Activated CD4-positive, alpha-beta T cell treated with anti-CD3 and anti-CD28 coated beads, Interleukin-2, Interleukin-6, amounts not matched to agents 100 ng/mL and 50 ng/mL, durations not matched to agents 16 hours and 8 hours (primary cell): ENCODE data around the gene AHDC1.
A peak's percentile ranks its signal among the peaks of the same experiment; 100 is the strongest.

ENCODE experiments used
- DNase-seq: peaks from one replicate; pipeline ENCODE4 v3.0.0-alpha.2; 2020

Gene AHDC1

DNA sequence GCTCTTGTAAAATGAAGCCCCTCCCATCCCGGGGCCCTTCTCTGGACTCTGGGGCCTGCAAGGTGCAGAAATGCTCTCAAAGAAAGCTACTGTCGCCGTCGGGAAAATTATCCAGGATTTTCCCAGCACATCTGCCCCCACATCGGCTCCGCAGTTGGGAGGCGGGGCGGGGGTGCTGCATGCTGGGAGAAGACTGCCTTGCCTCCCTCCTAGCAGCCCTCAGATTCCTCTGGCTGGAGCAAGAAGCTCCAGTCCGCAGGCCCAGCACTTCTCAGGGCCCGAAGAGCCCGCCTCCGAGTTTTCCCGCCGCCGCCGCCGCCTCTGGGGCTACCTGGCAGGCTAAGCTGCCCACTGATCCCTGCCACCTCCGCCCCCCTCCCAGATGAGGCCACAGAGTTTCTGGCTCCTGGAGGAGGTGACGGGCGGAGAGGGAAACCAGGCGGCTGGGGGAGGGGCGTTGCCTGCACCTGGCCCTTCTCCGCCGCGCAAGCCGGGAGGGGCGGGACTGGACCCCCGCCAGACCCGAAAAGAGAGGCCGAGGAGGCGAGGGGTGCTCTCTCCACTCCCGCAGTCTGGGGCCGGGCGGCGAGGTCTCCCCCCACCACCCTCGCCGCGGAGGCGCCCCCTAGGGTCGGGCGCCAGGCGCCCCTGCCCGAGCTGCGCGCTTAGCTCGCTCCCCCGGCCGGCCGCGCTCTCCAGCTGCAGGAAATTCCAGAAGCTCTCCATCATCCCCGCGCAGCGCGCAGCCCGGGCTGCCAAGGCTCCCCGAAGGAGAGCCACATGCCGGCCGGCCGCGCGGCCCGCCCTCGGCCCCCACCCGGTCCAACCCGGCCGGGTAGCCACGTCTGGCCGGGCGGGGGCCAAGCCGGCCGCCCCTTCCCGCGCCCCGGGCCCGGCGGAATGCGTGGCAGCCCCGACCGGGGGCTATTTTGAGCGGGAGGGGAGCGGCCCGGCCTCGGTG is 28.8 kb downstream of the AHDC1 start:
- DNase-seq: no peak

DNA sequence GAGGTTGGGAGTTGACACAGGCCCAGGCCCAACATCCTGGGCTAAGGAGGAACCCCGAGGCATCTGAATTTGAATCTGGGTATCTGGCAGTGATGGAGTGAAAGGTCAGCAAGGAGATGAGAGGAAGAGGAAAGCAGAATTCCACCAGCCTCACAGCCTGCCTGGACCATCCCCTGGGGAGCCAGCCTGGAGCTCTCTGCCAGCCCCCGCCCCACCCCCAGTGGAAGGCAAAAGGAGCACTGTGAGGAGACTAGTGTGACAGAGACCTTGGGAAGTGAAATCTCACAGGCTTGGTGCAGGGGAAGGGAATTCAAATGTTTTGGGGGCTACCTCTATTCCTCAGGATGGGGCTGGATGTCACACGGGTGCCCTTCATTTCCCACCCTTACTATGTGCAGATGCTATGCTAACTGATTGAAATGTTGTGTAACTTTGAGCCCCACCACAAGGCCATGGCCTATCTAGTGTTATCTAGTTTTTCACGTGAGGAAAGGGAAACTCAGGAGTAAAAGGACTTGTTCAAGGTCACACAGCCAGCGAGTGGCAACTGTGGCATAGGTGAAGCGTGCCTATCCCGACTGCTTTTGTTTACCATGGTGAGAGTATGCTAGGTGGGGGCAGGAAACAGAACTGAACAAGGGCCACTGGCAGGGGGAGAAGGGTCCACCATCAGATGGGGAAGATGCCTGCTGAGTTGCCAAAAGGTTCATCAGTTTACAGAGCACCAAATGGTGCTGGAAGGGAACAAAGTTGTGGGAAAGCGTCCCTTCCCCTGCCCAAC is 29.8 kb downstream of the AHDC1 start:
- no peak for DNase-seq

DNA sequence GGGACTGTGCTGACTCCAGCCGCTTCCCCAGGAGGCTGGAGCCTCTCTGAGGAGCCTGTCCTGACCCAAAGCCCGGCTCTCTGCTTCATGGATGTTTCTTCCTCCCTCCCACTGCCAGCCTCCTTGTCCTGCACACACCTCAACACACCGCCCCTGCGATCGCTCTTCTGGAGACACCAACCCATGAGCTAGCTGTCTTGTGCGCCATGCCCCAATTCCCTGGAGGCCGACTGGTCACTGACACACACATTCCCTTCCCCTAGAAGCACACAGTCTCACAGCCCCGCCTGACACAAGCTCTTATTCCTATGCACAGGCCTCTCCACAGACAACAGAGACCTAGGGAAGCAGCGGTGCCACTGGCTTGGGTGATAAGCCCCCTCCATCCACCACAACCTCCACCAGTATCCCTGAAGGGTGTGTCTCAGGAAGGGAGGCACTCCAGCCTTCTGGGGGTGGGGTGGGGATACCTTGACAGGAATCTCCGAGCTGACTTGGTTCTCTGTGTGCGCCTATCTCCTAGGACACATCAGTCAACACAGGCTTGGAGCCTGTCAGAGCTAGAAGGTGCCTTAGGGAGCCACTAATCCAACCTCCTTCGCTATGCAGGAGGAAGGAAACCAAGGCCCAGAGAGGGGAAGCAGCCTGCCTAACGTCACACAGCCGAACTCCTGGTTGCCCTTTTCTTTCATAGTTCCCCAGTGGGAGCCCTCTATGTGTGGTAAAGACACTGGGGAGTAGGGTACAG is 31.1 kb downstream of the AHDC1 start:
- no peak for DNase-seq

DNA sequence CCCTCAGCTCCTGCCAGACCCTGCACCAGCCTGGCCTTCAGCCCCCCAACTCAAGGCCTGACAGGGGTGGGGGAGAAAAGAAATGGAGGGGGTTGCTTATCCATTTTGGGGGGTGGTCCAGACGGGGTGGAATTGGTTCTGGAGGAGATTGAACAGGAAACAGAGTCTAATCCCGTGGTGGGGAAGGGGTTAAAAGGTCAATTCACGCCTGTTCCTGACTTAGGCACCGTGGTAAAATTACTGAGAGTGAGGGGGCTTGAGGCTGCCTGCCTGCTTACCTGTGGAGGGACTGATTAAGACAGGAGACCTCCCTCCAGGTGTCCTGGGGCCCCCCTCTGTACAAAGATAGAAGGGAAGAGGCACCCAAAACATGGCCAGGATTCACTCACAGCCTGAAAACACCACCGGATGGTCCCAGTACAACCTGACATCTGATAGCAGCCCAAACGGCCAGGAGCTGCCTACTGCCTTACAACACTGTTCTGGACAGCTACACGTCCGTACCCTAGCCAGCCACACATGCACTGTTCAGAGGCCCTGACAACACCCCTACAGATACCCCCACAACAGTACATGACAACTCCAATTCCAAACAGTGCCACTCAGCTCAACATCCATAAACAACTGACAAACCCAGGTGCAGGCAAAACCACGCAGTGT is 31.8 kb downstream of the AHDC1 start:
- no peak for DNase-seq

DNA sequence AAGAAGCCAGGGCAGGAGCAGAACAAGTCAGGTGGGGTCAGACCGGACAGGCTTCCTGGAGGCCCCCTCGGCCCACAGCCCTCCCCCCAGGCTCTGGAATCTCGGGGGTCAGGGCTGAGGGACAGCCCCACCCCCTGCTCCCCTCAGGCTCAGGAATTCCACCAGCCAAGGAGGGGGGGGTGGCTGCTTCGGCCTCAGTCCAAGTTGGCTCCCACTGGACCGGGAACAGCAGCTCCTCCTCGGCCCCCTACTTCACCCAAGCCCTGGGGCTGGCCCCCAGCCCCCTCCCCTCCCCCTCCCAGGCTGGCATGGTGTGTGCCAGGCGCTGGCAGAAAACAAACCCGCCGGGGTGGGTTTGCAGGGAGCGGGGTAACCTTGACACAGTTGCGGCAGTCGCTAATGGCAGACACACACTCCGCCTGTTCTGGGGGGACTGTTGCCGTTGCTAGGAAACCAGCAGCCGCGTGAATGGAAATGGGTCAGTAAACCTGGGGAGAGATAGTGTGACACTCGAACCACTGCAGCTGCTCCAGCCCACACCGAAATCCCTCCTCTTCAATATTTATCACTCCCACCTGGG is 32.4 kb downstream of the AHDC1 start:
- no peak for DNase-seq

DNA sequence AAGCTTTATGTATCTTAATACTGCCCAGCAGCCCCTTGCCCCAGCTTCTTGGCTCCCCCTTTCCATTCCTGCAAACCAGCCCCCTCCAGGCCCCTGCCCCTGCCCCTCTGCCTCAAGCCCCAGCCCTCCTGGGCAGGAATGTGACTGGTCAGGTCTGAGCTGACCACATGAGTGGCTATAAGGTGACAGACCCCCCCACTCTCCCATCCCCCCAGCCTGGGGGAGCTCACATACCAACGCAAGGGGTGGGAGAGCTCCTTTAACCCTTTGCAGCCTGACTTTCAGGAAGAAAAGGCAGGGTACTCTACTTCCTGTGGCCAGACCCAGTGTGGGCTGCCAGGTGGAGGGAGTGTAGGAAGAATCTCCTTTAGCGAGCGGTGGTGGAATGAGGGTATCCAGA is 33.2 kb downstream of the AHDC1 start:
- DNase-seq: no peak

DNA sequence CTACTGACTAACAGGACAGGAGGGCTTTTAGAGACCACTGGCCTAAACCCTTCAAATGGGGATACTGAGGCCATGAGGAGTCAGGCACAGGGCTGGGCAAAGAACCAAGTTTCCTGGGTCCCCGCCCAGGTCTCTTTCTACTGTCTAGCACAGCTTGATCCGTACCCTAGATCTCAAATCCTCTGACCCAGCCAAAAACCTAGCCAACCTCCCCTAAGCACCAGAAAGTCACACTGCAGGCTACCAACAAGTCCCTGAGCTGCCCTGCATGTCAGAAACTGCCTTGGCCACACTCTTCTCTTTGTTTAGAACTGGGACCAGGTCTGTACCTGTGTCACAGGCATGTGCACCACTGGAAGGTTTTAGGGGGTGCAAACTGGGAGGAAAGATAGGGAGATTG is 33.6 kb downstream of the AHDC1 start:
- DNase-seq: no peak

DNA sequence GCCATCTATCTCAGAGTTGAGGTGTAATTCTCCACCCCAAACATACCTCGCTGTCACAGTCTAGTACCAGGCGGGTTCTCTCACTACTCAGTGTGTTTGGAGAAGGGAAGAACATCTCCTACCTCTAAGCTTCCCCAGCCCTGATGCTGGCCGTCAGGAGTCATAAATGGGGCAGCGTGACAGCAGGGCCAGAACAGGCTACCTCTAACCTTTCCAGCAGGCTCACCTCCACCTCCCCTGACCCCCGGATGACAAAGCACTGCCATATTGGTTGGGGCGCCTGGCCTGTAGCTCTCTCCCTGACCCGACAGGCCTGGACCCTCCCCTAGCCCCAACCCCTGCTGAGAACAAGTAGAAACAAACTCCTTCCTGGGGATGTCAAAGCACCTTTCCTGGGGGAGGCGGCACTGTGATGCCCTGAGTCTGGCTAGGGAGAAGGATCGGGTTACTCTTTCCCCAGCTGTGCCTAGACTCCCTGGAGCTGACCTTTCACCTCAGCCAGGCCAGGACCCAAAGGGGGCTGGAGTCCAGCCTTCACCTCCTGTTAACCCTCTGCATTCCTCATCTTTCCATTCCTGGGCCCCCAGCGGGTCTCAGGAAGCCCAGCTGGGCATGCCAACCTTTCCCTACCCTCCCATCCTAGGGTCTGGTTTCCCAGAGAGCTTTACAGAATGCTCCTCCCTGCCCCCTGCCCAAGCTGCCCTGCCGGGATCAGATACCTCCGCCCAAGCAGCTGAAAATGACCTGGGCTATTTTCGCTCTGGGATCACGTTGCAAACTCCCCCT is 34.2 kb downstream of the AHDC1 start:
- no peak for DNase-seq

DNA sequence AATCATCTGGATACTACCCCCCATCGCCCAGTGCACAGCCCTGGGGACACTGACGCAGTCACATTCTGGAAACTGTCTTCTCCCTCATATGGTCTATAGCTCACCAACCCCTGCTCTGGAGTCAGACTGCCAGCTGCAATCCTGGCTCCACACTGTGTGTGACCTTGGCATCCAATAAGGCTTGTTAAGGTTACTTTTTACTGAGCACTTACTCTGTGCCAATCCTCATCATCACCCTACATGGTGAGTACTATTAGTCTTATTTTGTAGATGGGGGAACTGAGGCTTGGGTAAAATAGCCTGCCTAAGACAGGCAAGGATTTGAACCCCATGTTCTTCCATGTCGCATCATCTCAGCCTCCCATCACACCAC is 34.9 kb downstream of the AHDC1 start:
- DNase-seq: no peak

DNA sequence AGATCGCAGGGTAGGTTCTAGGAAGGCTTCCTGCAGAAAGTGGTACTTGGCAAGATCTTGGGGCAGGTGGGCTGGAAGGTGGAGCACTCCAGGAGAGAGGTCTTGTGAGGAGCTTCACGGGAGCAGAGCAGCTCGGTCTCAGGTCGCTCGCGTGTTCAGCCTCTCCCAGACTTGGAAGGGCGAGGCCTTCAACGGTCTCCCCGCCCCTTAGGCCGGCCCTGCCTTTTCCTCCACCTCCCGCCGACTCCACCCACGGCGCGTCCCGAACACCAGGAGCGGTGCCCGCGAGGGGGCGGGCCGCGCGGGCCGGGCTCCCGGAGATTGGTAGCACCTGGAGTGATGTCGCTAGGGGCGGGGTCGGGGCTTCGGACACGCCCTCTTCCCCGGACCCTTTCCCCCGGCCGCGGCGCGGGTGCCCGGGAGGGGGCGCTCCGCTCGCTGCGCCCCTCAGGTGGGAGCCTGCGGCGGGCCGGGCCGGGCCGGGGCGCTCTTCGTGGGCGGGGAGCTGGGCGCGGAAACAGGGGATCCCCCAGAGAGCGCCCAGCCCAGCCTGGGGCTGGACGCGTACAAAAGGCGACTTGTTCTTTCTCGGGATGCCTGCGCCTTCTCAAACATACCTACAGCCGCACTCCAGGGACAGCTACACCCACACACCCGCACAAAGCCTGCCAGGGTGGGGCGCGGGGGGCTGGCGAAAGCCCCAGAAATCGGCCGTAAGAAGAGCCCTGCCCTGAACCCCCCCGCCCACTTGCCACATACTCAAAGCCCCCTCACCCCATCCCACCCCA is 35.5 kb downstream of the AHDC1 start:
- peak; percentile 97 for DNase-seq

DNA sequence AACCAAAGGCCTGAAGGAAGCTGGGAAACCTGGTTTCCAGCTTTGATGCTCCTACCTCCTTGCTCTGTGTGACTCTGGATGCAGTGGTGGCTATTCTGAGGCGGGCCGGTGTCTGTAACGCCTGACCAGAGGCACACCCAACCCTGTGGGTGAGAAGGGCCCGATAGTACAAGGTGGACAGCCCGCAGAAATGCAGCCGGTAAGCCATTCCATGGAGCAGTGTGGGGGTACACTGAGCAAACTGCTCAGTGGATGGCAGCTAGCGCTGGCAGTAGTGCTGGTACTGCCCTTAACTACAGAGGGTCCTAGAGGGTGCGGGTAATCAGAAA is 36.0 kb downstream of the AHDC1 start:
- no peak for DNase-seq

DNA sequence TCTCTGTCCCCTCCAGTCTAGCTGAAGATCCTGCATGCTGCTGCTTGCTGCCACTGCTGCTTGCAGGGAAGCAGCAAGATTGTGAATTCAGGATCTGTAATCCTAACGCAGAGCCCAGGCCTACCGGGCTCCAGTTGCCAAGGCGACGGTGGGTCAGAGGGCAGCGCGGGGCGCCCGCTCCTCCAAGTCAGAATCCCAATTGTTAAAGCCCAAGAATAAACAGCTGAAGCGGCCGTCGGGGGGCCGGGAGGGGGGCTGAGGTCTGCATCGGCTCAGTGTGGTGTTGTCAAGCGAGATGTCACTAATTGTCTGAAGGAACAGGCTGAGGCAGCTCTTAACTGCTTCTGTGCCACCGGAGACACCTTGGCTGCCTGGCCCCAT is 36.8 kb downstream of the AHDC1 start:
- DNase-seq: no peak

DNA sequence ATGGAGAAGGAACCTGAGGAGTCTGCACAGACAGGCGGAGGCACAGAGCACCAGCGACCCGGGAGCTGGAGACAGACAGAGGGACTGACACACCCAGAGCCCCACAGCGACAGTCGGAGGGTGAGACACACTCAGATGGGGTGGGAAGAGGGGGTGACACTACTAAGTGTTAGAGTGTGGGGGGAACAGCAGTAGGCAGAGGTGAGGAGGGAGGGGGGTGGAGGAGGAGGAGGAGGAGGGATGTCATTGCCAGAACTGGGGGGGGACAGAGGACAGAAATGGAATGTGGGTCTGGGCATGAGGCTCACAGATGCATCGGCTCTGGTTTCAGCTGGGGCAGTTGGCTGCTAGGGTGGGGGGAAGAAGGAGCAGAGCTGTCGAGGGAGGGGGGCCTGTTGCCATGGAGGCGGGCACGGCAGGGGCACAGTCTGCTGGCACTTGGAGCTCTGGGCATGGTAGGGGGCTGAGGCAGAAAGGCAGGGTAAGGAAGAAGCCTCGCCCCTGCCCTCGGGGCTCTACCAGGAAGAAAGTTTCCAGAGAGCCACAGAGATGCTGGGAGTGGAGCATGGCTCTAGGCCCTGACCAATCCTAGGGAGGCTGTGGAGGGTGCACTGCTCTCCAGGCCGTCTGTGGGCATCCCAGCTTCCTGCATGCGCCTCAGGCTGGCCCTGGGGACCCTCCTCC is 37.3 kb downstream of the AHDC1 start:
- no peak for DNase-seq

DNA sequence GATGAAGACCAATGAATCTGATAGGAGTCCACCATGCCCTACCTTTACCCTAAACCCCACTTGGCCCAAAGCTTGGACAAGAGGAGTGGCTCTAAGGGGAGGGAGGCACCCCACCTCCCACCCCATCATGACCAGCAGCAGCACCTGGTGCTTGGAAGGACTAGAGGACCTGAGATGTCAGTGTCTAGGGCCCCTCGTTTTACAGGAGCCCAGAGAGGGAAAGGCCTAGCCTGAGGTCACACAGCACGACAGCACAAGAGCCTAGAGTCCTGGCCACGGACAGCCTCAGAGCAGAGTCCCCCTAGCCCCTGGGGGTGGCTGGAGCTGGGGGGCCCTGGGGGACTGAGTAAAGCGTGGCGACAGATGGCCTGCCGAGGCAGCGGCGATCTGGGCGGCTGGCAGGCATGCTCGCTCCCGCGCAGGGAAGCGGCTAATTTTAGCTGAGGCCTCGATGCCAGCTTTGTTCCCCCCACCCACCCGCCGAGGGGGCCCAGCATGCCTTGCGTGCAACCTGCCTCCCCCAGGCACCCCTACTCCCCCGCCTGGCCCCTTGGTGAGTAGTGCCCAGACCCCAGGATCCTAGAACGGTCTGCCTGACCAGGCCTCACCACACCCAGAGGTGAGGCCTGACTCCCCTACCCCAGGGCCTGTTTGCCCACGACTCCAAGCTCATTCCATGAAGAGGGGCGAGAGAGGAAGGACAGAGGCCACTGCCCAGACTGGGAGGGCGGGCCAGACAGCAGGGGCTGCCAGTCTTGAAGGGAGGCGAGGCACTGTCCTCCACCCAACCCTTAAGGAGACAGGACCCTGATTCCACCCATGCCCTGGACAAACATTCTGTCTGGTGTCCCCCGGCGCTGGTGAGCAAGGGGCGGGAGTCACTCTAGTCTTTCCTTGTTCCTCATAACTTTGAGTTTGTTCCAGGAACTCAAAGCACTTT is 39.0 kb downstream of the AHDC1 start:
- no peak for DNase-seq

DNA sequence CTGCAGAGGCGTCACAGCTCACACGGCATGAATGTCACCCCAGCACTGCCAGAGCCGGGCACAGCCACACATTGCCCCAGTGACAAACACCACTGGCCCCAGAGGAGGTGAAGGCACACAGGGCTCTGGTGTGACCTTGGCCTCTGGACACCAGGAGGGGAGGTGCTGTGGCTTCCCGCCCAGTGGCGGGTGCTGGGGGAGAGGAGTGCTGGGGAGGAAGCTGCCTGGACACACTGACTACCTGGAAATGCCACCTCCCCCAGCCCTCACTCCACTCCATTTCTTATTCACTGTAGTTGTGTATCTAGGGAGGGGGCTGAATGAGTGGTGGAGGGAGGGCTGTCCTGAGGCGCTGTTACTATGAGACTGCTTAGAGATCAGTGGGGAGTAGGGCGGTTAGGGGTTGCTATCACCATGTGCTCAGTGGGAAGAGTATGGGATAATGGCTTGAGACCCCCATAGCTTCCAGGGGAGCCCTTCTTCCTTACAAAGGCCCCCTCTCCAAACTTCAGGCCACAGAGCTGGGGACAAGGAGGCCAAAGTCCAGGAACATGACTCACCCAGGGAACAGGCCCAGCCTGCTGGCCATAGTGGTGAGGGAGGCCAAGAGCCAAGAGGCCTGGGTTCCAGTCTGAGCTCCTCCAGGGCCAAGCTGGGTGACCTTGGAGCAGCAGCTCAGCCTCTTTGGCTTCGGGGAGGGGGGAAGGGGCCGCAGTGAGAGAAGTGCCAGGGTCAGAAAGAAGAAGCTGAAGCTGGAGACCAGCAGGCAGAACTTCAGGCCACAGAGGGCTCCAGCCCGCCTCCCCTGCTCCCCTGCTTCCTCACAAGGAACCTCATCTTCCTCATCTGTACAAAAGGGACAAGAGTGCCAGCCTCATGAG is 40.1 kb downstream of the AHDC1 start:
- DNase-seq: no peak

DNA sequence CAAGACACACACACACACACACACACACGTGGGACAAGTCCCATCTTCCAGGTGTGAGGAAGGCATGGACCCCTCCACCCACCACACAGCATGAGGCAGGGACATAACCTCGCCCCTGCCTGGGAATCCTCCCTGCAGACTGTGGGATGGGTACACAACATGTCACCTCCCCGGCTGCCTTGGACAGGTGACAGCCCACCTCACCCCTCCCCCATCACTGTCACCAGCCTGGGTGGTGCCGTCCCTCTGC is 40.7 kb downstream of the AHDC1 start:
- DNase-seq: no peak

DNA sequence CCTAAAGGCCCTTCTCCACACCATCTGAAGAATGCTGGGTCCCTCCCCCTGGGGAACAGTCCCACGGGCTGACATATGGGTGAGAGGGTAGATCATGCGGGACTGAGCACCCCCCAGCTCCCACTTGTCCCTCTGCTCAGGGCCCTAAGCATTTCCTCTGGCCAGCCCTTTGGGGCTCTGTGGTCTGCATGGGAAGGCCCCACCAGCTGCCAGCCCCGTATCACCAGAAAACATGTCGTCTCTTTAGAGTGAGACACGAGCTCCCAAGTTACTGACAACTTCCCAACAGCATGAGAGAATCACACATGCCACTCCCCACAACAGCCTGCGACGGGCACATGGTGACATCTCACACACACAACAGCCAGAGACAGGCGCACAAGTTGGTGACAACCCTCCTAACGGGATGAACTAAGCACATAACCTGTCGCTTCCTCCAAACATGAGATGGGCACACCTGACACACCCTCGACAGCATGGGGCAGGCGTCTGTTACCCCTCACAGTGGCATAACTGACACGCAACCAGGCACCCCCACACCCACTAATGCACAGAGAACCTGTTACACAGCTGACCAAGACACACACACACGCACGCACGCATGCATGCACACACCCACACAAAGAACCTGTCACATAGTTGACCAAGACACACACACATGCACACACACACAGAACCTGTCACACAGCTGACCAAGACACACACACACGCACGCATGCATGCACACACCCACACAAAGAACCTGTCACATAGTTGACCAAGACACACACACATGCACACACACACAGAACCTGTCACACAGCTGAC is 41.2 kb downstream of the AHDC1 start:
- DNase-seq: no peak

DNA sequence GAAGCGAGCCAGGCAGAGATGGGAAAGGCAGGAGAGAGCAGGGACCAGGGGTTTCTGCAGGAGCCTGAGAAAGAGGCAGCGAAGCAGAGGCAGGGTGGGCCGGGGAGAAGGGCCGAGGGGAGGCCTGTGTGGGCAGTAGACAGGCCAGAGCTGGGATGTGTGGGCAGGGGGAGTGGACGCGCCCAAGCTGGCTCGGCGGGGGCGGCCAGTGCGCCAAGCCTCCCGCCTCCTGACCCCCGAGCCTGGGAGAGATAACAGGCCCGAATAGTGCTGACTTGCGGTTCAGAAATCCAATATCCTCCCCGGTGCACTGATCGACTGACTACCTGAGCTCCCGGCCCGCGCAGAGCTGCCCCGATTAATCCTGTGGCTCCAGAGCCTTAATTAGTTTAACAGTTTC is 41.9 kb downstream of the AHDC1 start:
- no peak for DNase-seq
